Transverse colon (tissue), 4 donors: Measurements from ENCODE around the gene BMP8B. TPM values are rescaled to one million over a fixed set of nuclear protein-coding genes. Genes with fewer than 3 reads are reported as not detected.
A peak's percentile ranks its signal among the peaks of the same experiment; 100 is the strongest.

Source experiments
- DNase-seq: peaks from one replicate; pipeline ENCODE4 v3.0.0-alpha.2; 2019
- H3K27ac ChIP-seq, 4 donors: fragments of 200-600 bp; sonication (generic); 2 replicates each; pipeline ENCODE4 v1.5.1; 2016 to 2018; ENCODE audit warnings: inconsistent platforms in 4 of 4
- H3K27me3 ChIP-seq: fragments of 200-600 bp; sonication (generic); 2 replicates; pipeline ENCODE4 v1.5.1; 2017; ENCODE audit warnings: inconsistent platforms
- H3K36me3 ChIP-seq, 4 donors: fragments of 200-600 bp; sonication (generic); 2 replicates each; pipeline ENCODE4 v1.5.1; 2017 to 2019; ENCODE audit warnings: inconsistent platforms in 4 of 4
- H3K4me1 ChIP-seq, 4 donors: fragments of 200-600 bp; sonication (generic); 2 replicates each; pipeline ENCODE4 v1.5.1; 2017 to 2020; ENCODE audit warnings: inconsistent platforms in 4 of 4
- H3K4me3 ChIP-seq, 4 donors: fragments of 200-600 bp; sonication (generic); 1 replicate in 1 of 4; 2 replicates in 3 of 4; pipeline versions ENCODE4 v1.5.1 to v1.6.1; 2017 to 2019; ENCODE audit warnings: inconsistent platforms in 4 of 4
- H3K9me3 ChIP-seq, 2 donors: fragments of 200-600 bp; sonication (generic); 2 replicates each; pipeline ENCODE4 v1.5.1; 2017 to 2019; ENCODE audit warnings: inconsistent platforms in 2 of 2
- EP300 ChIP-seq: sonication (generic); formaldehyde crosslinking; IDR thresholded peaks from one replicate; pipeline ENCODE4 v1.6.1; 2017; ENCODE audit warnings: antibody characterized with exemption, low read depth
- POLR2A ChIP-seq: fragments of 450-650 bp; IDR thresholded peaks from one replicate; pipeline ENCODE4 v1.6.1; 2016; ENCODE audit warnings: antibody characterized with exemption, mild to moderate bottlenecking, moderate library complexity
- POLR2AphosphoS5 ChIP-seq, 3 donors: sonication (generic); formaldehyde crosslinking; IDR thresholded peaks; one replicate each; pipeline ENCODE4 v1.6.1; 2016; ENCODE audit warnings: antibody characterized with exemption in 3 of 3
- WGBS, 2 donors: methylation state at CpG; one replicate each; pipeline ENCODE4 v1.1.5; 2018; ENCODE audit warnings: low coverage in 1 of 2; 5-methylcytosine and 5-hydroxymethylcytosine counted together
- in situ Hi-C, 4 donors: fragments of 200-750 bp; cut with MboI; loops; one replicate each; pipeline versions ENCODE4 v1.15.0 to v1.15.1; 2017; ENCODE audit warnings: low sequenced_read_pairs in 3 of 4, low pct_ligation_motif_present in 1 of 4, low pct_unique_long_range_greater_than_20kb in 1 of 4
- intact Hi-C: fragments of 100-400 bp; cut with DNase I; formaldehyde crosslinking; loops from one replicate; pipeline ENCODE4 v1.15.1; 2023; ENCODE audit warnings: low total_unique reads
- total RNA-seq, 4 donors: library from RNA; depleted of rRNA; stranded (reverse); fragments of >200 nt; gene quantifications; one replicate each; pipeline ENCODE4 v1.1.0, GENCODE V29; 2016
- TF ChIP-seq, protein P1 (sequence below), 5 experiments: fragments of 200-600 bp in 3 of 5; fragments of 450-650 bp in 2 of 5; sonication (generic) in 3 of 5; IDR thresholded peaks; 1 replicate in 2 of 5; 2 replicates in 3 of 5; pipeline ENCODE4 v1.5.1; 2016 to 2017; ENCODE audit warnings: antibody characterized with exemption in 5 of 5, inconsistent platforms in 3 of 5, mild to moderate bottlenecking in 2 of 5, moderate library complexity in 1 of 5

BMP8B gene
- total RNA-seq, 4 donors from 2014 or later = 1.2 to 27.2 (median 17.4) TPM

DNA sequence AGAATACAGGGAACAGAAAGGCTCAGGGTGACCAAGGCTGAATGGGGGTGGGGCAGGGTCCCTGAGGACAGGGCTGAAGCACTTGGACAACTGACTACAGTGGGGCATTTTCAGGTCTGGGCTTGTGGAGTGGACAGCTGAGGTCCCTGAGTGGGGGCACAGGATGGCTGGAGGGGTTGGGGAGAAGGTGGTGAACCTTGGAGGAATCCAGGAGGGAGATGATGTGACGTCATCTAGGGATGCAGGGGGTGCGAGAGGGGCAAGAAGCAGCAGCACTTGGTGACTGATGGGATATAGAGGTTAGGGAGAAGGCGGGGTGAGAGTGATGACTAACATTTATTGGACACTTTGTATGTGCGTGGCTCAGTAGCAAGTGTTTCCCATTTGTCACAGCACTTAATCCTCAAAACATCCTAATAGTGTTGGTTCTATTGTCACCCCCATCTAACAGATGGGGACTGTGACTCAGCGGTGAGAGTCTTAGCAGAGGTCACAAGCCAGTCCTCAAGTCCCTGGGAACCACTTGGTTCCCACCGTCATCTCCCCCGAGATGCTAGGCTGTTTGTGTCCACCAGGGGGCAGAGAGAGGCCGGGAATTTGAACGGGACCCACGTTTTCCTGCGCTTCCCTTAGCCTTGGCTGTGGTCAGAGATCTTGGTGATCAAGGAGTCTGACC, 27.9 kb upstream of the BMP8B start:
- intact Hi-C loops (loop anchor here (2.0 to 5.0 kb wide), 2 partner anchors 86 to 156 kb away; partner anchors contain the start of gene MYCL), in situ Hi-C loops (loop anchor here in 3 of 4 donors (5.0 to 10.0 kb wide), 2 partner anchors 156 to 158 kb away; no protein-coding TSS in a partner anchor)
- Histone ChIP-seq H3K9me3 (no peaks in the 10 kb centered on the region), H3K27me3 (no peaks in the 10 kb centered on the region), H3K27ac (peak overlapping the region; percentile 84 to 90 (median 86)), H3K4me1 (peaks cover 9 to 29% (median 26%) of the 10 kb centered on the region in 4 donors), H3K4me3 (no peak overlapping the region), H3K36me3 (no peaks in the 10 kb centered on the region)
- 0 to 10% methylated on average over 1 to 11 of the region's 11 CpGs for WGBS, 2 donors
- TF ChIP-seq EP300 (no peak), POLR2A (no peak), POLR2AphosphoS5 (IDR thresholded peaks at IDR 0.05) (peak in 1 of 3 donors; percentile 4)
- TF ChIP-seq, protein P1, sequence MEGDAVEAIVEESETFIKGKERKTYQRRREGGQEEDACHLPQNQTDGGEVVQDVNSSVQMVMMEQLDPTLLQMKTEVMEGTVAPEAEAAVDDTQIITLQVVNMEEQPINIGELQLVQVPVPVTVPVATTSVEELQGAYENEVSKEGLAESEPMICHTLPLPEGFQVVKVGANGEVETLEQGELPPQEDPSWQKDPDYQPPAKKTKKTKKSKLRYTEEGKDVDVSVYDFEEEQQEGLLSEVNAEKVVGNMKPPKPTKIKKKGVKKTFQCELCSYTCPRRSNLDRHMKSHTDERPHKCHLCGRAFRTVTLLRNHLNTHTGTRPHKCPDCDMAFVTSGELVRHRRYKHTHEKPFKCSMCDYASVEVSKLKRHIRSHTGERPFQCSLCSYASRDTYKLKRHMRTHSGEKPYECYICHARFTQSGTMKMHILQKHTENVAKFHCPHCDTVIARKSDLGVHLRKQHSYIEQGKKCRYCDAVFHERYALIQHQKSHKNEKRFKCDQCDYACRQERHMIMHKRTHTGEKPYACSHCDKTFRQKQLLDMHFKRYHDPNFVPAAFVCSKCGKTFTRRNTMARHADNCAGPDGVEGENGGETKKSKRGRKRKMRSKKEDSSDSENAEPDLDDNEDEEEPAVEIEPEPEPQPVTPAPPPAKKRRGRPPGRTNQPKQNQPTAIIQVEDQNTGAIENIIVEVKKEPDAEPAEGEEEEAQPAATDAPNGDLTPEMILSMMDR (IDR thresholded peaks at IDR 0.05) = peak; percentile 77 to 99 (median 85)
- peak; percentile 77 for DNase-seq

DNA sequence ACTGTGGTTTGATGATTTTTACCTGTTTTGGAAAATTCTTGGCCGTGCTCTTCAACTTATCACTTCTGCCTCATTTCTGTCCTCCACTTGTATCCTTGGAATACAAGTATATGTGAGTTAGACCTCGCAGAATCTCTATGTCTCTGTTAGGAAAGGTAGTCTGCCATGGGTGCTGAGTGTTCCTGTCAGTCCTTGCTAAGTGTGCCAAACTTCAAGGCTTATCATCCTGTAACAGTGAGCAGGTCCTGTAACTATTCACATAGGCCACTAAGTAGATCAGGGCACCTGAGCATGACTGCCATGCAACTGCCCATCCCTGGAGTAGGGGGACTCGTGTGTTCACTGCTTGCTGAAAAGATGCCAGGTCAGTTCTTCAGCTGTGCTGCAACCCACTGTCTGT, 24.2 kb upstream of the BMP8B start:
- no peaks in the 10 kb centered on the region for H3K27me3 ChIP-seq
- H3K9me3 ChIP-seq = no peaks in the 10 kb centered on the region
- H3K4me1 ChIP-seq = peaks cover 4 to 6% (median 5%) of the 10 kb centered on the region in 4 donors
- no peak overlapping the region for H3K4me3 ChIP-seq
- H3K27ac ChIP-seq = no peak overlapping the region
- no peak for DNase-seq
- intact Hi-C loops (no loop called here), in situ Hi-C loops (loop anchor here in 3 of 4 donors (5.0 to 10.0 kb wide), 2 partner anchors 94 to 162 kb away; no protein-coding TSS in a partner anchor)
- no peaks in the 10 kb centered on the region for H3K36me3 ChIP-seq
- WGBS, 2 donors = 83 to 85% methylated on average over 1 to 3 of the region's 3 CpGs
- TF ChIP-seq EP300 = no peak
- no peak for TF ChIP-seq POLR2AphosphoS5 (IDR thresholded peaks at IDR 0.05)
- TF ChIP-seq, protein P1 (IDR thresholded peaks at IDR 0.05) = no peak
- TF ChIP-seq POLR2A = no peak

DNA sequence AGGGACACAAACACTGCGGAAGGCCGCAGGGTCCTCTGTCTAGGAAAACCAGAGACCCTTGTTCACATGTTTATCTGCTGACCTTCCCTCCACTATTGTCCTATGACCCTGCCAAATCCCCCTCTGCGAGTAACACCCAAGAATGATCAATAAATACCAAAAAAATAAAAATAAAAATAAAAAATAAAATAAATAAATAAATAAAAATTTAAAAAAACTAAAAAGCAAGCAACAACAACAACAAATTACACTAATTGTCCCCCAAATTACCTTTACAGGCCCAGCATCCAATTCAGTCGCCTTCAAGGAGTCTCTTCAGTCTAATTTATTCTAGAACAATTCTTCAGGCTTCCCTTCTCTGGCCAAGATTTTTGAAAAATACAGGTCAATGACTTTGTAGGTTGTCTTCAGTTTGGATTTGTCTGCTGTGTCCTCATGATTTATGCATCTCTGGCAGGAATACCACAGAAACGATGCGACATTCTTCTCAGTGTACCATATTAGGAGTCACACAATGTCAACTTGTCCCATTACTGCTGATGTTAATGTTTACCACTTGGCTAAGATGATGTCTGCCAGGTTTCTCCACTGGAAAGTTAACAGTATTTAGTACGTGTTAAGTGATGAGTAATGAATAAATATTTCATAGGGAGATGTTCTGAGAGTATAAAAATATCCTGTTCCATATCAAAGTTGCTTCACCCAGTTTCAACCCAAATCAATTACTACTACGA, 20.3 kb upstream of the BMP8B start:
- WGBS, 2 donors = 82 to 85% methylated on average over 4 to 7 of the region's 8 CpGs
- no peak for DNase-seq
- H3K27ac ChIP-seq = no peak overlapping the region
- intact Hi-C loops = no loop called here
- H3K9me3 ChIP-seq = no peaks in the 10 kb centered on the region
- no peak overlapping the region for H3K4me3 ChIP-seq
- in situ Hi-C loops = no loop called here
- H3K36me3 ChIP-seq = no peaks in the 10 kb centered on the region
- no peaks in the 10 kb centered on the region for H3K27me3 ChIP-seq
- no peaks in the 10 kb centered on the region for H3K4me1 ChIP-seq
- TF ChIP-seq POLR2A (no peak), POLR2AphosphoS5 (IDR thresholded peaks at IDR 0.05) (peak in 1 of 3 donors; percentile 18)

DNA sequence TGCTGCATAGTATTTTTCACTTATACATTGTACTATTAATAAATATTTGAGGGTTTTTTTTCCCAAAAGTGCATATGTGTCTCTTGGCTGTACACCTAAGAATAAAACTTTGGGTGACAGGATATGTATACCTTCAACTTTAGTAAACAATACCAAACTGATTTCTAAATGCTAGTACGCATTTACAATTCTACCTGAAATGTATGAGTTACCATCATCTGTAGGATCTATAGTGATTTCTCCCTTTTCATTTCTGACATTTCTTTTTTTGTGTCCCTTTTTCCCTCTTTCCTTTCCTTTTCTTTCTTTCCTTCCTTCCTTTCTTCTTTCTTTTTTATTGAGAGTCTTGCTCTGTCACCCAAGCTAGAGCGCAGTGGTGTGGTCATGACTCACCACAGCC, 16.7 kb upstream of the BMP8B start:
- DNase-seq = no peak
- Histone ChIP-seq H3K4me1 (peaks cover 0 to 3% (median under 1%) of the 10 kb centered on the region in 4 donors), H3K9me3 (no peaks in the 10 kb centered on the region), H3K4me3 (no peak overlapping the region), H3K27ac (no peak overlapping the region), H3K27me3 (no peaks in the 10 kb centered on the region), H3K36me3 (no peaks in the 10 kb centered on the region)
- in situ Hi-C loops (no loop called here), intact Hi-C loops (no loop called here)
- WGBS, 2 donors = 88 to 90% methylated on average over 2 of the region's 2 CpGs
- TF ChIP-seq, protein P1 (IDR thresholded peaks at IDR 0.05) = no peak
